RPMI7951 (cell line): ENCODE data around the gene AVEN. TPM values are rescaled to one million over a fixed set of nuclear protein-coding genes. Genes with fewer than 3 reads are reported as not detected.

Experiments used
- DNase-seq: peaks from one replicate; pipeline ENCODE4 v3.0.0-alpha.2; 2012; ENCODE audit warnings: low read depth
- total RNA-seq: library from RNA; depleted of rRNA; stranded (reverse); fragments of >200 nt; shearing (Covaris generic); gene quantifications from 2 replicates; pipeline ENCODE4 v1.2.3, GENCODE V29; 2014

Gene AVEN
- total RNA-seq, 1 experiment from 2014 or later = 21.5 TPM

GRCh38 chr15:33915571-33916407, 123.2 kb downstream of the AVEN start:
- DNase-seq = no peak

- DNase-seq = no peak
These were observed 125.5 kb downstream of the AVEN start for GRCh38 chr15:33913459-33913858.

- no peak for DNase-seq
These were observed 126.7 kb downstream of the AVEN start for GRCh38 chr15:33912326-33912725.

- DNase-seq = peak; percentile 46
These were observed 128.3 kb downstream of the AVEN start for GRCh38 chr15:33910741-33911140.

- DNase-seq = peak; percentile 15
These were observed 130.6 kb downstream of the AVEN start for GRCh38 chr15:33908406-33908805.

- no peak for DNase-seq
These were observed 131.7 kb downstream of the AVEN start for GRCh38 chr15:33907326-33907725.

- DNase-seq = no peak
These were observed 135.3 kb downstream of the AVEN start for GRCh38 chr15:33903661-33904060.

GRCh38 chr15:33902043-33902442, 137.0 kb downstream of the AVEN start:
- no peak for DNase-seq

- no peak for DNase-seq
These were observed 144.8 kb downstream of the AVEN start for GRCh38 chr15:33894193-33894592.

GRCh38 chr15:33888176-33888575, 150.8 kb downstream of the AVEN start:
- no peak for DNase-seq

GRCh38 chr15:33882921-33883320, 156.1 kb downstream of the AVEN start:
- no peak for DNase-seq

- no peak for DNase-seq
These were observed 164.8 kb downstream of the AVEN start for GRCh38 chr15:33874156-33874555.

GRCh38 chr15:33872416-33873106, 166.4 kb downstream of the AVEN start:
- no peak for DNase-seq

GRCh38 chr15:33871980-33872379, 167.0 kb downstream of the AVEN start:
- DNase-seq = no peak

GRCh38 chr15:33866101-33866737, 172.8 kb downstream of the AVEN start:
- peak; percentile 24 for DNase-seq

- no peak for DNase-seq
These were observed 173.6 kb downstream of the AVEN start for GRCh38 chr15:33865416-33865815.

- no peak for DNase-seq
These were observed 174.5 kb downstream of the AVEN start for GRCh38 chr15:33864360-33865075.

GRCh38 chr15:33860754-33861153, 178.2 kb downstream of the AVEN start:
- peak; percentile 63 for DNase-seq

GRCh38 chr15:33859992-33860545, 178.9 kb downstream of the AVEN start:
- no peak for DNase-seq

- no peak for DNase-seq
These were observed 180.2 kb downstream of the AVEN start for GRCh38 chr15:33858836-33859235.

GRCh38 chr15:33857726-33858125, 181.3 kb downstream of the AVEN start:
- no peak for DNase-seq

GRCh38 chr15:33852570-33852969, 186.4 kb downstream of the AVEN start:
- DNase-seq = peak; percentile 67
